Gastrocnemius medialis (tissue), 4 donors: ENCODE data around the gene GJB5. TPM values are rescaled to one million over a fixed set of nuclear protein-coding genes. Genes with fewer than 3 reads are reported as not detected.

Experiments
- ATAC-seq, 2 donors: fragments of 150-250 bp; one replicate each; pipeline ENCODE4 v1.9.1; 2016
- DNase-seq, 2 donors: peaks; one replicate each; pipeline ENCODE4 v3.0.0-alpha.2; 2019
- H3K27ac ChIP-seq, 4 donors: fragments of 200-600 bp; sonication (generic); 1 replicate in 1 of 4; 2 replicates in 3 of 4; pipeline ENCODE4 v1.5.1; 2016 to 2018; ENCODE audit warnings: mild to moderate bottlenecking in 2 of 4, moderate library complexity in 1 of 4
- H3K27me3 ChIP-seq, 3 donors: fragments of 200-600 bp; sonication (generic) in 2 of 3; 1 replicate in 1 of 3; 2 replicates in 2 of 3; pipeline versions ENCODE4 v1.5.1 to v1.6.0; 2016 to 2019; ENCODE audit warnings: mild to moderate bottlenecking in 1 of 3, moderate library complexity in 1 of 3
- H3K36me3 ChIP-seq, 2 donors: fragments of 200-600 bp; sonication (generic) in 1 of 2; one replicate each; pipeline ENCODE4 v1.5.1; 2017 to 2018
- H3K4me1 ChIP-seq, 2 donors: fragments of 200-600 bp; sonication (generic) in 1 of 2; one replicate each; pipeline ENCODE4 v1.5.1; 2016 to 2017; ENCODE audit warnings: mild to moderate bottlenecking in 2 of 2
- H3K4me3 ChIP-seq, 4 donors: fragments of 200-600 bp; sonication (generic) in 3 of 4; 1 replicate in 1 of 4; 2 replicates in 3 of 4; pipeline ENCODE4 v1.5.1; 2016 to 2019; ENCODE audit warnings: mild to moderate bottlenecking in 2 of 4
- H3K9me3 ChIP-seq, 3 donors: fragments of 200-600 bp; sonication (generic) in 2 of 3; 1 replicate in 1 of 3; 2 replicates in 2 of 3; pipeline ENCODE4 v1.5.1; 2016 to 2019
- POLR2A ChIP-seq, 2 donors: fragments of 450-650 bp; IDR thresholded peaks; one replicate each; pipeline ENCODE4 v1.6.1; 2017; ENCODE audit warnings: antibody characterized with exemption in 2 of 2, mild to moderate bottlenecking in 2 of 2, moderate library complexity in 2 of 2
- in situ Hi-C, 4 donors: fragments of 200-750 bp; cut with MboI; loops; one replicate each; pipeline versions ENCODE4 v1.15.0 to v1.8.0; 2017; ENCODE audit warnings: low sequenced_read_pairs in 4 of 4
- intact Hi-C: fragments of 100-400 bp; cut with DNase I; formaldehyde crosslinking; loops from one replicate; pipeline ENCODE4 v1.15.1; 2023; ENCODE audit warnings: low total_unique reads
- total RNA-seq, 4 donors: library from RNA; depleted of rRNA; stranded (reverse); fragments of >200 nt; gene quantifications; one replicate each; pipeline versions ENCODE4 v1.1.0 to v1.2.3, GENCODE V29; 2016
- TF ChIP-seq, protein P1 (sequence below), 5 experiments: fragments of 450-650 bp in 3 of 5; fragments of 200-600 bp in 2 of 5; sonication (generic) in 2 of 5; IDR thresholded peaks in 4 of 5; conservative IDR thresholded peaks in 1 of 5; 1 replicate in 4 of 5; 2 replicates in 1 of 5; pipeline ENCODE4 v1.5.1; 2016 to 2019; ENCODE audit warnings: antibody characterized with exemption in 5 of 5, mild to moderate bottlenecking in 3 of 5, moderate library complexity in 3 of 5

GJB5 gene
- total RNA-seq, 4 donors from 2014 or later, result not detected

DNA sequence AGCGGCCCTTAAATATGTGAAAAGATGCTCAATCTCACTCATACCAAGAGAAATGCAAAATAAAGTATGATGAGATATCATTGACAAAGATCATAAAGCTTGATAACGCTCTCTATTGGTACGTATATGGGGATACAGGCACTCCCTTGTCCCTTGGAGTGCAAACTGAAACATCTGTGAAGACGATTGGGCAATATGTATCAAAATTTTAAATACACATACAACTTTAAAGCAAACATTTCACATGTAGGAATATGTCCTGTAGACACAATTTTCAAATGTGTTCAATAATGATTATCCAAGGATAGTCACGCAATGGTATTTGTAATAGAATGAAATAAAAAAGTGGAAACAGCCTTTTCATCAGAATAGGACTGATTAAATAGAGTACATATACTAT, 24.2 kb downstream of the GJB5 start:
- TF ChIP-seq, protein P1, sequence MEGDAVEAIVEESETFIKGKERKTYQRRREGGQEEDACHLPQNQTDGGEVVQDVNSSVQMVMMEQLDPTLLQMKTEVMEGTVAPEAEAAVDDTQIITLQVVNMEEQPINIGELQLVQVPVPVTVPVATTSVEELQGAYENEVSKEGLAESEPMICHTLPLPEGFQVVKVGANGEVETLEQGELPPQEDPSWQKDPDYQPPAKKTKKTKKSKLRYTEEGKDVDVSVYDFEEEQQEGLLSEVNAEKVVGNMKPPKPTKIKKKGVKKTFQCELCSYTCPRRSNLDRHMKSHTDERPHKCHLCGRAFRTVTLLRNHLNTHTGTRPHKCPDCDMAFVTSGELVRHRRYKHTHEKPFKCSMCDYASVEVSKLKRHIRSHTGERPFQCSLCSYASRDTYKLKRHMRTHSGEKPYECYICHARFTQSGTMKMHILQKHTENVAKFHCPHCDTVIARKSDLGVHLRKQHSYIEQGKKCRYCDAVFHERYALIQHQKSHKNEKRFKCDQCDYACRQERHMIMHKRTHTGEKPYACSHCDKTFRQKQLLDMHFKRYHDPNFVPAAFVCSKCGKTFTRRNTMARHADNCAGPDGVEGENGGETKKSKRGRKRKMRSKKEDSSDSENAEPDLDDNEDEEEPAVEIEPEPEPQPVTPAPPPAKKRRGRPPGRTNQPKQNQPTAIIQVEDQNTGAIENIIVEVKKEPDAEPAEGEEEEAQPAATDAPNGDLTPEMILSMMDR (IDR thresholded peaks at IDR 0.05 in 4 of 5, conservative IDR thresholded peaks at IDR 0.05 in 1 of 5), result no peak
- no peak for TF ChIP-seq POLR2A (IDR thresholded peaks at IDR 0.05)

DNA sequence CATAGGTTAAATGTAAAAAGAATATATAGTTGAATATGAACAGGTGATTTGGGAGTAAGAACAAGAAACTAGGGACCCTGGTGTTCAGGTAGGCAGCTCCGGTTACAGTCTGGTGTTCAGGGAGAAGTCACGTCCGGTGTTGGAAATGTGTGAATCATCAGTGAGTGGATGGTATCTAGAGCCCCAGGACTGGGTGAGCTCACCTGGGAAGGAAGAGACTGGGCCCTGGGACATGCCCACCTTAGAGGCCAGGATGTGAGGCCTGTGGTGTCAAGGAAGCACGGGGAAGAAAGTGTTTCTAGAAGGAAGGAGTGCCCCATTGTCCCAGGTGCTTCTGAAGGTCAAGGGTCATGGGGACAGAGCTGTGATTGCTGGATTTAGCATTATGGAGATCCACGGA, 24.7 kb downstream of the GJB5 start:
- H3K36me3 ChIP-seq, result no peaks in the 10 kb centered on the region
- in situ Hi-C loops, result no loop called here
- intact Hi-C loops, result no loop called here
- H3K4me3 ChIP-seq, result no peak overlapping the region
- H3K27ac ChIP-seq, result no peak overlapping the region
- TF ChIP-seq POLR2A (IDR thresholded peaks at IDR 0.05), result no peak
- TF ChIP-seq, protein P1 (IDR thresholded peaks at IDR 0.05 in 4 of 5, conservative IDR thresholded peaks at IDR 0.05 in 1 of 5), result no peak
- no peaks in the 10 kb centered on the region for H3K9me3 ChIP-seq
- peaks cover 0 to 7% of the 10 kb centered on the region in 2 donors for H3K4me1 ChIP-seq
- ATAC-seq, result no peak
- DNase-seq, result no peak
- H3K27me3 ChIP-seq, result peaks cover 43 to 48% (median 45%) of the 10 kb centered on the region in 3 donors

More for the DNA sequence above, 24.2 kb downstream of the GJB5 start:
- no peaks in the 10 kb centered on the region for H3K9me3 ChIP-seq
- in situ Hi-C loops, result no loop called here
- H3K4me1 ChIP-seq, result peaks cover 0 to 7% of the 10 kb centered on the region in 2 donors
- no peaks in the 10 kb centered on the region for H3K36me3 ChIP-seq
- intact Hi-C loops, result no loop called here
- H3K4me3 ChIP-seq, result no peak overlapping the region
- no peak overlapping the region for H3K27ac ChIP-seq
- DNase-seq, result no peak
- H3K27me3 ChIP-seq, result peaks cover 43 to 48% (median 45%) of the 10 kb centered on the region in 3 donors
- ATAC-seq, result no peak

DNA sequence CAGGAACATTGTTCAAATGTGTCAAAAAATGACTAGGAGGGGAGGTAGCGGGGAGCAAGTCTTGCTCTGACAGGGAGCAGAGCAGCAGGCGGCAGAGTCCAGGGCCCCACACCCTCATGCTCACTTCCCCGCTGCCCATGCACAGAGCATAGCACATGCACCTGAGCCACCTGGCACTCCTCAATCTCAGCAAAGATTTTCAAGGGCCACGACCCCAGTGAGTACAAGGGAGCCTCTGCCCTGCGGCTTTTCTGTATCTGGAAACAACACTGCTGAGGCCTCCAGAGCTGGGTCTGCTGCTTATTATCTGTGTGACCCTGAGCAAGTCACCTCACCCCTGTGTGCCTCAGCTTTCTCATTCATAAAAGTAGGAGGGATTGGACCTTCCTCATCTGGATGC, 25.1 kb downstream of the GJB5 start:
- TF ChIP-seq POLR2A (IDR thresholded peaks at IDR 0.05), result no peak
- TF ChIP-seq, protein P1 (IDR thresholded peaks at IDR 0.05 in 4 of 5, conservative IDR thresholded peaks at IDR 0.05 in 1 of 5), result no peak
- no peaks in the 10 kb centered on the region for H3K9me3 ChIP-seq
- no peak for ATAC-seq

DNA sequence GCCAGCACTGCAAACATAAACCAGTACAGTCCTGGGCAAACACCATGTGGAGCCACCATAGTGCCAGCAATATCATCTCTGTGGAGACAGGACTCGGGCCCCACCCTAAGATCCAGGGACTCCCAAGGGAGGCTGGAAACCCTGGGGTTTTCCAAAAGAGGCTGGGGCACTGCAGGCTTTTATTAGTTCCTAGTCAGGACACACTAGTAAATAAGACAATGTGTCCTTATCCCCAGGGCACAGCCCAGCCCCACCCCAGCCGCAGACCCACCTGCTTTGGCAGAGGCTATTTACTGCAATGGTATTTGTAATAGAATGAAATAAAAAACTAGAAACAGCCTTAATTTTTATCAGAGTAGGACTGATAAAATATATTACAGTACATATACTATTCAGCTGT, 25.7 kb downstream of the GJB5 start:
- H3K4me3 ChIP-seq, result no peak overlapping the region
- TF ChIP-seq, protein P1 (IDR thresholded peaks at IDR 0.05 in 4 of 5, conservative IDR thresholded peaks at IDR 0.05 in 1 of 5), result no peak
- TF ChIP-seq POLR2A (IDR thresholded peaks at IDR 0.05), result no peak
- intact Hi-C loops (no loop called here), in situ Hi-C loops (no loop called here)
- H3K36me3 ChIP-seq, result no peaks in the 10 kb centered on the region
- peaks cover 43 to 48% (median 45%) of the 10 kb centered on the region in 3 donors for H3K27me3 ChIP-seq
- H3K27ac ChIP-seq, result no peak overlapping the region
- DNase-seq, result no peak
- ATAC-seq, result no peak
- peaks cover 0 to 7% of the 10 kb centered on the region in 2 donors for H3K4me1 ChIP-seq
- H3K9me3 ChIP-seq, result no peaks in the 10 kb centered on the region

More for the DNA sequence above, 25.1 kb downstream of the GJB5 start:
- DNase-seq, result no peak
- Histone ChIP-seq H3K27ac (no peak overlapping the region), H3K36me3 (no peaks in the 10 kb centered on the region), H3K4me3 (no peak overlapping the region), H3K27me3 (peaks cover 43 to 48% (median 45%) of the 10 kb centered on the region in 3 donors), H3K4me1 (peaks cover 0 to 7% of the 10 kb centered on the region in 2 donors)
- in situ Hi-C loops, result no loop called here
- intact Hi-C loops, result no loop called here
